Right hindlimb (tissue), 1 donor: ENCODE data around the gene NELL2.
"Not testable (repeated sequence)": the region's sequence is repeated elsewhere in the genome, so short reads cannot be mapped to it uniquely, and the experiment has no call there.

ENCODE experiments used
- DNase-seq: peaks from one replicate; pipeline ENCODE4 v3.0.0-alpha.2; 2018

Gene NELL2

DNA sequence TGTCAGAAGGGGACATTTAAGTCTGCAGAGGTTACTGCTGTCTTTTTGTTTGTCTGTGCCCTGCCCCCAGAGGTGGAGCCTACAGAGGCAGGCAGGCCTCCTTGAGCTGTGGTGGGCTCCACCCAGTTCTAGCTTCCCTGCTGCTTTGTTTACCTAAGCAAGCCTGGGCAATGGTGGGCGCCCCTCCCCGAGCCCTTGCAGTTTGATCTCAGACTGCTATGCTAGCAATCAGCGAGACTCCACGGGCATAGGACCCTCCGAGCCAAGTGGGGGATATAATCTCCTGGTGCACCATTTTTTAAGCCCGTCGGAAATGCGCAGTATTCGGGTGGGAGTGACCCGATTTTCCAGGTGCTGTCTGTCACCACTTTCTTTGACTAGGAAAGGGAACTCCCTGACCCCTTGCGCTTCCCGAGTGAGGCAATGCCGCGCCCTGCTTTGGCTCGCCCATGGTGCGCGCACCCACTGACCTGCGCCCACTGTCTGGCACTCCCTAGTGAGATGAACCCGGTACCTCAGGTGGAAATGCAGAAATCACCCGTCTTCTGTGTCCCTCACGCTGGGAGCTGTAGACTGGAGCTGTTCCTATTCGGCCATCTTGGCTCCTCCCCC lies 189.2 kb downstream of the NELL2 start:
- DNase-seq = not testable (repeated sequence)

DNA sequence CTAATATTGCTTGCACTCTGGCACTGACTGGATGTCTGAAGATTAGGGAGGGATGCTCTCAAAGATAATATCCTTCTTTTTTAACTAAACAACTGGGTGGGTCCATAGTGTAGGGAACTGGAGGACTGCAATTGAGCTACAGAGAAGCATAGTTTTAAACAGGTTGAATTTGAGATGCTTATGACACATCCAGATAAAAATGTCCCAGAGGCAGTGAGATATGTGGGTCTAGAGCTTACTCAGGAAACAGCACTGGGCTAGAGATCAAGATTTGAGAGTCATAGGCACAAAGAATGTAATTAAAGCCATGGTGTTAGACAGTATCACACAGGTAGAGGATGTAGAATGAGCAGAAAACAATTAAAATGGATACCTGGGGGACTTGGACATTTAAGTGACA lies 198.4 kb downstream of the NELL2 start:
- no peak for DNase-seq

DNA sequence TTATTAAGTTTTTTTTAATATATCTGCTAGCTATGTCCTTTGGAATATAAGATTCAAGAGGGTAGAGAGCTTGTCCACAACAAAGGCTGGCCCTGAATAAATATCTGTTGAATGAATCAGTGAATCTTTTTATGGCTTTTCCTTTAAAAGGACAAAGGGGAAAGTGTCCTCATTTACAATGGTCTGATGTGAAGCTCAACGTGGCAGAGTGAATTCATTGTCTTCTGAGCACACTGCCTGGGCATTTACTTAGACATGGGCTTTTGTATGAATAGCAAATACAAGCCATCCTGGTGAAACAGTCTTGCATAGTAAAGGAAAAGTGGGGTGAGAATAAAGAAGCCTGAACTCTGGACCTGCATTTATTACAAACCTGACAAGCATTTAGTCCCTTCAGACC lies 201.2 kb downstream of the NELL2 start:
- no peak for DNase-seq

DNA sequence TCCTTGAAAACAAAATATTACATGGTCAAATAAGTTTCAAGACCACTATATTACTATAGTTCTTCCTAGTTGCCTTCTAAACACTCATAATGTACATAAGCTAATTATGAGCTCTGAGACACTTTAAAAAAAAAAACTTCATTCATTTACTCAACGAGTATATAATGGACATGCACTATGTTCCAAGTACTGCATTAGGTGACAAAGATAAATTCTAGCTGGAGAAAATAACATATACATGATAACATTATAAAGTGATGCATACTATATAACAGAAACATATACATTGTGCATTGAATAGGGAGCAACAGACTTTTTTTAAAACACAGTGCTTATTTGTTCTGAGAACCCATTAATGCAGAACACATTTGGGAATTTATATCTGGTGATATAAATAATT lies 202.3 kb downstream of the NELL2 start:
- no peak for DNase-seq

DNA sequence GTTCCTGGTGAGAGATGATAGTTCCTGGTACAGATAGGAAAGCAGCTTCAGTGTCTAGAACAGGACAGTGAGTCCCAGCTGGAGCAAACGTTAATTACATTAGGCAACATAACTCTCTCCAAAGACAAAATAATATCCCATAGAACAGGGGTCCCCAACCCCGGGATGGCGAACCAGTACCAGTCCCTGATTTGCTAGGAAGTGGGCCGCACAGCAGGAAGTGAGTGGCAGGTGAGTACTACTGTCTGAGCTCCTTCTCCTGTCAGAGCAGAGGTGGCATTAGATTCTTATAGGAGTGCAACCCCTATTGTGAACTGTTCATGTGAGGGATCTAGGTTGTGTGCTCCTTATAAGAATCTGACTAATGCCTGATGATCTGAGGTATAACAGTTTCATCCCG lies 204.1 kb downstream of the NELL2 start:
- DNase-seq = no peak

DNA sequence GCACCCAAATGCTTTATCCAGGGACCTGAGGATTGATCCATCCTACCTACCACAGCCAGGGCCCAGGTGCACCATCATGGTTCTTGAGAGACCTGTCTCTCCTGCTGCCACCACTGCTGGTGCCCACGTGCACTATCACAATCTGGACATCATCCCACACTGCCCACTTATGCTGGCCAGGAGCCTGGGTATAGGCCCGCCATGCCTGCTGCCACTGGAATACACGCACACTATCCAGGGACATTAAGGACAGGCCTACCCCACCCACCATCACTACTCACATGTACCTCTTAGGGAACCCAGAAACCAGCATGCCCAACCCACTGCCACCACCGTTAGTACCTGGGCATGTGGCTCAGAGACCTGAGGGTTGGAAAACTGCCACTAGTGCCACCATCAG lies 207.7 kb downstream of the NELL2 start:
- DNase-seq = no peak

DNA sequence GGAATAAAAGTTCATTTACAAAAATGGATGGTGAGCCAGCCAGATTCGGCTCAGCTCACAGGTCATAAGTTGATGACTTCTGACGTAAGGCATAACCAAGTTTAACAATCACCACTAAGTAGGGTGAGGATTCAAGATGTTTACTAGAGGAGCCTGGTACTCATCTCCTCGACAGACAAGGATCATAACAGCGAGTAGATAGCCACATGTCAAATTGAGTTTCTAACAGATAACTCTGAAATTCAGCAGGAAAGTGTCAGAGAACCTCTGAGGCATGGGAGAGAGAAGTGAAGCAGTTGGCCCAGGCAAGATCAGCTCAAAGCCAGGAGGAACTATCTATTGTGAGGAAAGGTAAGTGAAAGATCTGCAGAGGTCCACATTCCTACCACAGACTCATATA lies 208.7 kb downstream of the NELL2 start:
- DNase-seq = no peak

DNA sequence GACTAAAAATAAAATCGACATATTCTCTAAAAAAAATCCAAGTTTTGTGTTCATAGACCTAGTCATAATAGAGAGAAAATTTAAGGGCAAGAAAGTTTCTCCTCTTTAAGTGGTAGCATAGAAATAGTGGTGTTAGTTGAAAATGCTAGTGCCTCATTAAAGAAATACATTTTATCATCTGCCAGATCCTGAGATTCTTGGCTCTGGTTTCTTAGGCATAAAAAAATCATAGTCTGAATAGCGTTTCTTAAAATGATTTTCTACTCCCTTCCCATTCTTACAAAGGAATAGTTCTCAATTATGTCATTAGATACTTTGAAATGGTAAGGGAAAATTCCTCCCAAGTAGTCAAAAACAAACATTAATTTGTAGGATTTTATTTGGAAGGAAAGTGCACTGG lies 212.8 kb downstream of the NELL2 start:
- no peak for DNase-seq

DNA sequence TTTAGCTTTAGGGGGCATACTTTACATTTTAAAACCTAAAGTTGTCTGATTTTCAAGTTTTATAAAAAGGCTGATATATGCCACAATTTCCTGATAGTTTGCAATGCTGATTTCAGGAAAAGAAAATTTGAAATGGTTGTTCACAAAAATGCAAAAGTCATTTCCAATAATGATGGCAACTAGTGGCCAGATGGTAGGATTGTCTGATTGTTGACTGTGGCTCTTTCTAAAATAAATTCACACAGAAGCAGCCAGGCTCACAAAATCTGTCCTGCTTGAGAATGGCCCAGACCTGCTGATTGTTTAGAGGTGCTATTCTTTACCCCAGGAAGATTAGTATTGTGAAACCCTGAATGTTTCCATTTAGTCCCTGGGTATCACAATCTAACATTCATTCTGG lies 220.3 kb downstream of the NELL2 start:
- no peak for DNase-seq

DNA sequence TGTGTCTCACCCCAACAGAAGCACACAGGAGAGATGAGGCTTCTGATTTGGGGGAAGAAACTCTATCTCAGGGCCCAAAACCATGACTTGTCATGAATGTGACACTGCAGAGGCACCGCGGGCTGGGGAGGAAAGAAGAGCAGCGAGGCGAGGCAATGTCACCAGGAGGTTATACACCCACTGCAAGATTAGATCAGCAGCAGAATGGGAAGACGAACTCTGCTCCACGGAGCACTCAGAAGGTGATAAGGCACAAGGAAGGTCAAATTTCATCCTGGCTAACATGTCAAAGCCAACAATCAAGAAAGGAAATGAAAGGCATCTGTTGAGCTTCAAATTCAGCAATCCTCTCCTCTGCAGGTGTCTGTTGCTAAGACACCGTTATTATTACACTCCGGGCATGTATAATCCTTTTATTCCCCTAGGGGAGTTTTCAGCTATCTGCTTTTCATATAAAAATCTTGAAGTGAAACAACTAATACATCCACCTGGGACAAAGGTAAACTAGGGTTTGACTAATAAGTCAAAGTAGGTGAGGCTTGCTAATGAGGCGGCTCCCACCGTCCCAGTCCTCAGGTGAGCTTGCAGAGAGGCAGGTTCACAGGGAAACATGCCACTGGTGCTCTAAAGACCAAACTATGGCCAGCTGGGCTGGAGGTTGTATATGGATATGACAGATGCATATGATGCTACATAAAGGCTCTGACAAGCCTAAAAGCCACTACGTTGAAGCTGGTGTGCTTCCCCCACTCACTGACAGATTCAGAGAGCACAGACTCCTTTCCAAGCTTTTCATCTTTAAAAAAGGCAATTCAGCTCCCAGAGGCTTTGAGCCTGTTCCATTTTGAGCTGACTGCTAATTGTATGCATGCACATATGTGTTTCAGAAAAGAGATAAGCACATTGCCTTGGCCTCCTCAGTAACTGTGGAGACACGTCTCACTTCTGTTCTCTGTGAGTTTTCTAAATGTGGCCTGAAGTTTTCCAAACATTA lies 221.2 kb downstream of the NELL2 start:
- DNase-seq = no peak

DNA sequence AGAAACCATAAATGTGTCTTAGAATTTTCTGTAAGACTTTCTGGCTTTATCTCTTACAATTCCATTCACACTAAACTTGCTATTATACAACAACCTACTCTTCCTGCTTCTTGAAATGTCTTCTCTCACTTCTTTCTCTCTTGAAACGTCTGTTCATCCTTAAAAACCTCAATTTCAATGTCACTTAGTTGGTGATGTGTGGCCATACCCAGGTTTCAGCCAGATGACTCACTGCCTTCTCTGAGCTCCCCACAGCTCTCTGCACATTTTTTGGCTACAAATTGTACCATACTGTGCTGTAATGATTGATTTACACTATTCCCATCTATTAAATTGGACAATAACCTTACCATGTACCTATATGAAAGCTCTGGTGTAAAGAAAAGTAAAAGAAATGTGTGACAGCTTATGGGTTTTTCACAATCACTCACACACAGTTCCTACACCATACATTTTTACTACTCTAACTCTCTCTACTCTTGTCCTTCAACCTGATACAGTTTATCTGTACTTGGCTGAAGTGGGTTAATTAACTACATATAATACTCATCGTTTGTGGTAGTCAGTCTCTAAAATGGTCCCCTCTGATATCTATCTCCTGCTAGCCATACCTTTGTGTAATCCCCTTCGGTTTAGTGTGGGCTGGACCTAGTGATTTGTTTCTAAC lies 222.1 kb downstream of the NELL2 start:
- no peak for DNase-seq

DNA sequence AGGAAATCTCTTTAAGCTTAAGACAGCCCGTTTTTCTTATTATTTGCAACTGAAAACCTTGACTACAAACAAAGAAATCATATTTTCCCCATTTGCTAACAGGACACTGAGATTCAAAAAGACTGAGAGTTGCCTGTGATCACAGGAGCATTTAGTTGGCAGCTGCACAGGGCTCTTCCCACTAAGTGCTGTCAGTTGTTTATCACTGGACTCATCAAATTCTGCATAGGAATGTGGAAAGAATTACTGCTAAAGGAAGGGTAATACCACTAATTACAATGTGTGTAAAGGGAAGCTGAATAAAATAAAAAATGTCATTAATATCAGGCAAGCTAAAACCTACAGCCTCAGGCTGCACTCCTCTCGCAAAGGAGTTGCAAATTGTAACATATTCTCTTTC lies 226.4 kb downstream of the NELL2 start:
- no peak for DNase-seq

DNA sequence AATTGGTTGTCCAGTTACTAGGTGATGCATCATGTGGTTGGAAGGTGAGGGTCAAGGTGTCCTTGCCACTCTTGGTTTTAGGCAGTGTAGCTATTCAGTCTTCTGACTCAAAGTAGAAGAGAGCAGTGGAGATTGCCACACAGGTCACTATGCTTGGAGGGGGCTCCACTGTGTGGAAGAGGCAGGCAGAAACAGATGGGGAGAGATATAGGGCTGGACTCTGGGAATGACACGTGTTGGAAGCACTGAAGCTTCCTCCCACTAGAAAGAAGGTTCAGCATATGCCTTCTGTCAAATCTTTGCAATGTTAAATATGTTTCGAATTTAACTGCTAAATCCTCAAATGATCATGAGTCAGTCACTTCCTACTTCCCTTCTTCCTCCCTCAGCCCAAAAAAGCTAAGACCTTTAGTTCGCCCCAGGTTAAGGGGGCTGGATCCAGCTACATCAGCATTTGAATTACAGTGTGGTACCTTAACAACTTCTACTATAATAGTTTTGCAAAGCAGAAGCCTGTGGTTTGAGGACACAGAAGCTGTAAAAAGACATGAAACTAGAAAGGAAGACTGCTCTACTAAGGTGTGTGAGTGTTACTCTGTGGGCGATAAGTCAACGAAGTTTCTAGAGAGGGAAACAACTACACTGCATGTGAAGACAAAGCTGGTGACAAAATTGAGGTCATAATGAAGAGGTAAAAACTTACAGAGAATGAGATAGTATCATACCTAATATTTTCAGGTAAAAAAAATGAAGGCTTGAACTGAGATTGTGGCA lies 228.0 kb downstream of the NELL2 start:
- no peak for DNase-seq

DNA sequence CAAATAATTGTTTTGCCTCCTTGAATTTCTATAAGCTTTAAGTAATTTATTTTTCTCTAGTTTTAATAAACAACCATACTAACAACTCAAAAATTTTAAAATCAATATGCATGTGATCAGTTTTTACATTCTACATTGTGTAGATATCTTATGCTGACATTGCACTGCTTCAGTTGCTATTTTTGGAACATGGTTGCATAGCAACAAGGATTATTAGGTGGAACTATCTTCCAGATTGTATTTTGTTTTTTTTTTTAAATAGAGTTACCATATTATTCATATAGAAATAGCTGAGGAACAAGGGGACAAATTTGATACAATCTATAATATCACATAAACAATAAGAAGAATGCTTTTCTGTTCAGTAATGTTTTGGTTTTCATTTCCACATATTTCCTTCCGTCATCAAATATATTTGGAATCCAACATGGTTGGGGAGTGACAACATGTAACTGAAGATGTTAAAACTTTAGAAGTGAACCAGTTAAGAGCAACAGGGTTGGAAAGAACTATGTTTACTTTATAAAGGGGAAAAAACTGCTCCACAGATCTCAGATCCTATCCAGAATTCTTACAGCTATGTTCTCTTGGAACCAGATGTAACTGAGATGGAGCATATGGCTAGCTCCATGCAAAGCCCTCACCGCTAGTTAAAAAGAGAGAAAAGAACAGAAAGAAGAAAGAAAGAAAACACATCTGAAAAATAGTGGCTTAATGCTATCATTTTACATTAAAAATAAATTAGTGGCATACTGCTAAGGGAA lies 235.5 kb downstream of the NELL2 start:
- DNase-seq = no peak

DNA sequence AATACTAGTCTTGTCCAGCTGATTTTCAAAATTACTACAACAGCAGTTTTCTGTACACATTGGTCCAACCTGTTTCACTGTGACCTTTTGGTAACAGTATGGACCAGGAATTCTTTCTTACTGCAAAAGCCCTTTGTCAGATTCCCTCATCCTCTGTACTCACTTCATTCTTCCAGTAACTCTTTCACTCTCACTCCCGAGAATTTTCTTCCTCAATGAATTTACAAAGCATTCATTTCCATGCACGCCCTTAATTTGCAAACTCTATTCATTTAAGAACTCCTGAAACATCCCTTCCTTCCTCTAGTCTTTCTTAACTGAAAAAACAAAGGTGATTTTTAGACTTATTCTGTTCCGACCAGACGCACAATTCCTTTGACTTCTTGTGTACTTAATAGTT lies 238.2 kb downstream of the NELL2 start:
- no peak for DNase-seq

DNA sequence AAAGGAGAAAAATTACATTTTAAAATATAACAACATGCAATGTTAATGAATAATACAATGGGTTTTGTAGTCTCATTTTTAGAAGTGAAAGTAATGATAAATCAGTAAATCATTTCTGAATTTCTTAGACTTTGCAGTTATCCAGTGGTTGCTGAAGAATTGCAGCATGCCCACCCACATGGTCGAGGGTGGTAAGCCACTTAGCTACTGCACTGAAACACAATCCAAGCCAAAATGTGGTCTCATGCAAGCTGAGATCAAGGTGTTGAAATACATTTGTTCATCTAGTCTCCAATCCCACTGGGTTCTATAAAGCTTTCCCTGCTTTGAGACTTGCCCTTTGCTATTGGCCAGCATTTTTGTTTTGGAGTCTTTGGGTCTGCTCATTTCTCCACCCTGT lies 247.9 kb downstream of the NELL2 start:
- DNase-seq = no peak

DNA sequence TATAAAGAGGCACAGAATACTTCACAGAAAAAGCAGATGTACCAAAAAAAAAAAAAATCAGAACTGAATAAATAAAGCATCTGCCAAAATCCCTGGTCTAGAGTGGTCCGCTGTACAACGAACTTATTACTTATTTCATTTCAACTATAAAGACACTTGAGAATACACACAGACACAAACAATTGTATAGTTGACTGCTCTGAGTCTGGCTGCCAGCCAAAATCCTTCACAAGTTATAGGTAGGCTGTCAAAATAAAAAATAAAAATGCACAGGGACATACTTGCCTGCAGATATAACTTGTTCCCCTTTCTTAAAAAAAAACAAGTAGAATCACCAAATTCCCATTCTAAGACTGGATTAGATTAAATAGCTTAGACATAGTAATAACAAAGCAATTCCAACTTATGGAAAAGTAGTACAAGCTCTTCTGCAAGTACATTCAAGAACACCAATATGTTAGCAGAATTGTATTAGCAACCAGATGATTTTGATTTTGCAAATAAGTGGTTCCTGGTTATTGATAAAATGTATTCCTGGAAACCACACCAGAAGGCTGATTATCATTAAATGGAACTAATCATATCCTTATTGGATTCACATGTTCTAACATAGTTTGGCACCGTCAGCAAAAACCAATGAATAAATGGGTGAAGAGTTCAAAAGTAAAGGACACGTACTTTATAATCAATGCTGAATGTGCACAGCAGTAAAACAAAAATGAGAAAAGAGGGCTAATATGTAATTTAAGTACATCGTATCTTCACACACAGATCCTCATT lies 248.5 kb downstream of the NELL2 start:
- DNase-seq = no peak

DNA sequence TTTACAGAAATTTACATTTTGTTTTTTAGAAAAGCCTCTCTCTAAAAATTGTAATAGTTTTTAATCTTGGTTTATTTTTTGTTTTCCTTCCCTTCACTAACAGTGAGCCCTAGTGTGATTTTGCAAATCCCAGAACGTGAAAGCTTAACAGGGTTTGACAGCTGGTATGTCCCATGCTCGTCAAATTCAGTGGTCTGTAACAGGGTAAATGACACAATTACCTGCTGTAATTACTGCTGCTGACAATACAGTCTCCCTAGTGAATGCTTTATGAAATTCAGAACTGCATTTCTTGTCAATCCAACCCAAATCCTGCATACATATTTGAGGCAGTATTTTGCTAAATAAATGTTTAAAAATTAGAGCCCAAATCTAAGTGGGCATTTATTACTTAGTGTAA lies 249.2 kb downstream of the NELL2 start:
- no peak for DNase-seq

DNA sequence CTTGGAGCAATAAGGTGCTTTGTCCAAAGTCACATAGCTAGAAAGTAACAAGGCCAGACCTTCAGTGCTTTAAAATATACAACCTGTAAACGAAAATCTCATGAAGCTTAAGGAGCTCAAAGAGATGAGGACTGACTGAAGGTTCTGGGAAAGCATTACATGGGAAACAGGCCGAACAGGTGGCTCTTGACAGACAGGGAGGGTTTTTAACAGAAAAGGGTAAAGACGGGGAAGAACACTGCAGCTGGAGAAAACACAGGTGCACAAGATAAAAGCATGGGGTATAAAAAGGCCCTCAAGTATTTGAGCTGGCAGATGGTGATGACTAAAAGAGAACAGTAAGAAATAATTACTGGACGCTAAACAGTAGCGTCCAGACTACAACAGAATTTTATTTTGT lies 257.2 kb downstream of the NELL2 start:
- DNase-seq = no peak

DNA sequence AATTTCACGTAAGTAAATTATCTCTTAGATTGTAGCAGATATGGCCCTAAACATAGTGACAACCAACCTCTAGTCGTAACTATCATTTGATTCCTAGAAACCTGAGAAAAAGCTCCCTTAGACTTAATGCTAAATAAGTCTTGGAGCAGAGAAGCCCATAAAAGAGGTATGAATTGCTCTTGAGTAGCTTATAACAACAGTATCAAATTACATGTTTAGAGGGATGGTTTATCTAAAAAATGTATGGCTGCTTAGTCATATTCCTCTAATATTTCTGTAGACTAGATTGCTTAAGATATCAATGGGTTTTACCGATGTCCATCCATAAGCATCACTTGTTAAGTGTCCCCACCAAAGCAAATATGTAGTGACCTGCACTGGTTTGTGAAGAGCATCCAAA lies 259.7 kb downstream of the NELL2 start:
- DNase-seq = no peak

DNA sequence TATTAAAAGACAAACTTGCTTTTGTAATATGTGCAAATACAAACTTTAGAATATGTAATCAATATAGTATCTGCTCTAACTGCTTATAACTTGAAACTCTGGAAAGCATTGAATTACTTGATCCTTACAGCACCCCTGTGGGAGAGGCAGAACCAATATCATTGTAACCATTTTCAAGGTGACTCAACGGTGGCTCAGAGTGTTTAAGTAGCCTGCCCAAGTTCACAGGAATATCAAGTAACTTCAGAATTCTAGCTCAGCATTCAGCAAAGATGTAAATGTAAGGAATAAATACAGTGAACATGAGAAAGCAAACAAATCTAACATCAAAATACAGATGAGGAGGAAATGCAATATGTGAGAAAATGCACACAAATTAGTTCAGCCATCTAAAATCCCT lies 264.6 kb downstream of the NELL2 start:
- DNase-seq = no peak

DNA sequence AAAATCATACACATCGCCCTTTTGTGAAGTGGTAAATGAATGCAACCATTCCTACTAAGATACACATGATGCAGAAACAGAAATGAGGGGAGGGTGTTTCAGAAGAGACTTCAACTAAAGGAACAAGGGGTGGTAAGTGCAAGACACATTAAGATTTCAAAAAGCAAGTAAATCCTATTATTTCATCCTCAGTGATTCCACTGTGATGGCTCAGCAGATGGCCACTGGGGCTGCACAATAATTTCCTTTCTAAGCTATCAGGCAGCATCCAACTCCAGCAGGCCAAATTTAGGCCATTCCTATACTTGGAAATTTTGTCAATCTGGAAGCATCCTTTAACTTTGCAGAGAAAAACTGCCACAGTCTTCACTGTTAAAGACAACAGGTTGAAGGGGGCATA lies 272.4 kb downstream of the NELL2 start:
- DNase-seq = no peak
